HG03045 (cell line): Measurements from ENCODE around the gene SCIN.
"Not testable (repeated sequence)": the region's sequence is repeated elsewhere in the genome, so short reads cannot be mapped to it uniquely, and the experiment has no call there.

Experiments used
- ATAC-seq: cut with Tn5 transposase; IDR thresholded peaks from one replicate; pipeline ENCODE4 v1.9.1; 2021; ENCODE audit warnings: mild to moderate bottlenecking, moderate library complexity; ENCODE audit not compliant: unreplicated experiment

The SCIN gene

GRCh38 chr7:12570534-12571461 is at the start of gene SCIN:
SCIN (plus strand) TSS chr7:12570720; CDS start chr7:12570787, 67 bp downstream.
- ATAC-seq: no peak

- ATAC-seq: no peak
Measured at GRCh38 chr7:12524794-12525386, 45.6 kb upstream of the SCIN start.

DNA sequence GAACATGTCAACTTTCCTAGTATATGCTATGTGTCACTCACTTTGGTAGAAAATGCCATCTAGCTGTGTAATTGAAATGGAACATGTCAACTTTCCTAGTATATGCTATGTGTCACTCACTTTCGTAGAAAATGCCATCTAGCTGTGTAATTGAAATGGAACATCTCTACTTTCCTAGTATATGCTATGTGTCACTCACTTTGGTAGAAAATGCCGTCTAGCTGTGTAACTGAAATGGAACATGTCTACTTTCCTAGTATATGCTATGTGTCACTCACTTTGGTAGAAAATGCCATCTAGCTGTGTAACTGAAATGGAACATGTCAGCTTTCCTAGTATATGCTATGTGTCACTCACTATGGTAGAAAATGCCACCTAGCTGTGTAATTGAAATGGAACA is 43.8 kb upstream of the SCIN start:
- ATAC-seq: not testable (repeated sequence)

DNA sequence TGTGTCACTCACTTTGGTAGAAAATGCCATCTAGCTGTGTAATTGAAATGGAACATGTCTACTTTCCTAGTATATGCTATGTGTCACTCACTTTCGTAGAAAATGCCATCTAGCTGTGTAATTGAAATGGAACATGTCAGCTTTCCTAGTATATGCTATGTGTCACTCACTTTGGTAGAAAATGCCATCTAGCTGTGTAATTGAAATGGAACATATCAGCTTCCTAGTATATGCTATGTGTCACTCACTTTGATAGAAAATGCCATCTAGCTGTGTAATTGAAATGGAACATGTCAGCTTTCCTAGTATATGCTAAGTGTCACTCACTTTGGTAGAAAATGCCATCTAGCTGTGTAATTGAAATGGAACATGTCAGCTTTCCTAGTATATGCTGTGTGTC is 42.9 kb upstream of the SCIN start:
- not testable (repeated sequence) for ATAC-seq

DNA sequence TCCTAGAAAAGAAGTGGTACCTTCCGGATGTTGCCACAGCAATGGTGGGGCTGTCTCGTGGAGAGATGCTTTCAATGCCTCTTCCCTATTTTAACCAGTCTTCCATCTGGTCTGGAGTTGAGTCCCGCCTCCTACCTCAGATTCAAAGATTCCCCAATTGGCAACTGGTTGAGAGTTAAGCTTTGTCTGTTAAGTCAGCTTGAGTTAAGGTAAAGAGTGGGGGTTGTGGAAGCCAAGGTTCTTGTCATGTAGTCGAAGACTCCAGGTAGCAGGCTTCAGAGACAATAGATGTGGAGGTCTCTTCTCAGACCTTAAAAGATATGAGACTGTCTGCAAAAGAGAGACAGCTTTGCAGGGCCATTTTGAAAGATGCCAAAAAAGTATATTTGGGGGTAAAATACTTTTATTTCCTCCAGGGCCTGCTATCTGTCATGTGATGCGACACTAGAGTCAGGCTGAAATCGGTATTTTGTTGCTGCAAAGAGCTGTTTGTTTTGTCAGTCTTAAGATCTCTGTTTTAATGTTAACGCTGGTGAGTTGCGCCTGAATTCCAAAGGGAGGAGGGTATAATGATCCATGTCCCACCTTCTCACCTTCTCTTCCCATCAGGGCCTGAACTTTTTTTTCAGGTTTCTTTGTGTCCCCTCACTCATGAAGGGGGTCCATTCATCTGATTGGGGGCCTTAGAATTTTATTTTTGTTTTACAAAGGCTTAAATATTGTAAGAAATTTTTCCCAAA is 40.4 kb upstream of the SCIN start:
- no peak for ATAC-seq

- ATAC-seq: no peak
Measured at GRCh38 chr7:12531784-12532183, 38.7 kb upstream of the SCIN start.

DNA sequence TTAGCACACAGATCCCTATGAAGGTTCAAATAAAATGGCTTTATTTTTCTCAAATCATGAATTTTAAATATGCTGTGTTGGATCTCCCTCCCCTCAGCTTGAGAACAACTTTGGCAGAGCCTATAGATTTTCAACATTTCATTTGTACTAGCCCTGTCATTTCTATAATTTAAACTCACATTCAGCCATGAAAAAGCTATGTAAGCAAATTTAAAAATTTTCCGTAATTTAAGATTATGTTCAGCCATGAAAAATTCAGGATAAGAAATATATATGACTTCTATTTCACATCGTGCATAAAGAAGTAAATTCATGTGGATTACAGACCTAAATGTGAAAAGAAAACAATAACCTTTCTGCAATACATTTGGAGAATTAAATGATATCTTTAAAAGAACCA is 36.5 kb upstream of the SCIN start:
- ATAC-seq: no peak

DNA sequence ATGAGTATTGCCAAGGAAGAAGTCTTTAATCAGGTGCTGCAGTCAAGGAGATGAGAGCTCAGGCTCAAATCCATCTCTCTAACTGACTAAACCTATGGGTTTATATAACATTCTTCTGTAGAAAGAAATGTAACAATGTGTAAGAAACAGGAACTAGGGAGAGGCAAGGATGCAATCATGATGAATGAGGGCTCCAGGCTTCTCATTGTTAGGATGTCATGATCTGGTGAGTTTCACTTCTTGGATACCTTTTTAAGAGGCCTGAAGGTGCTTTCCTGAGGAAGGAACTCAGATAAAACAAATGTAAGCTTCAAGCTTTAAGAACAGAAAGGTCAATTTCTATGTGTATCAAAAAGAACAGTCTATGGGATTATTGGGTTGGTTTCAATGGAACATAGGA is 30.8 kb upstream of the SCIN start:
- no peak for ATAC-seq

GRCh38 chr7:12540850-12541249 is 29.7 kb upstream of the SCIN start:
- ATAC-seq: no peak

DNA sequence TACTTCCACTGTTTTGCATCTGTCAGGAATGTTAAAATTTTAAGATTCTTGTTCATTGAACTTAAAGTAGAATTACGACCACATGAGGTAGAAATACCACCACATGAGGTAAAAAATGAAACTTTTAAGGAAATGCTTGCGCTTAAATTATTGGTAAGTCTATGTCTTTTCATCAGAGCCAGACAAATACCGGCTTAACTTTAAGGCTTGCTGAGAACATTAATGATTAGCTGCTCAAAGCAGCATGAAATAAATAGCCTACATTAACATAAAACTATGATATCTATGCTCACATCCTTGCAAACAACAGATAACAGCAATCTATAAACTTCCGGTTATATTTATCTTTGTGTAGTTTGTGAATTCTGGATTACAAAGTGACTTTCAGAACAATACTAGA is 26.9 kb upstream of the SCIN start:
- ATAC-seq: no peak

DNA sequence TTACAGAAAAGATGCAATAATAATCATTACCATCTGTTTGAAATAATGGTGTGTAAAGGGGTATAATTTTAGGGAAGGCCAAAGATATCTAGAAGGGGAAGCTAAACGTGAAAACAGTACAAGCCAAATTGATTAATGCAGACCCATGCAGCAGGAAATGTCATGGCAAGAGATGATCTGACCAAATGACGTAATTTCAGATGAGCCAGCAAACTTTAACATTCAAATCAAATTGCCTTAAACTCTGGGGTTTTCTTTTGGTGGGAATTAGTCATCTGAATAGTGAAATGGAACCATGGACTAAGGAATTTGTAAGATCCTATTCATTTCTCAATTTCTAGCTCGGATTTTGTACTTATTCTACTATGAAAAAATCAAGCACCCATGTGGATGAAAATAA is 21.4 kb upstream of the SCIN start:
- ATAC-seq: no peak

GRCh38 chr7:12550956-12551355 is 19.6 kb upstream of the SCIN start:
- ATAC-seq: no peak

DNA sequence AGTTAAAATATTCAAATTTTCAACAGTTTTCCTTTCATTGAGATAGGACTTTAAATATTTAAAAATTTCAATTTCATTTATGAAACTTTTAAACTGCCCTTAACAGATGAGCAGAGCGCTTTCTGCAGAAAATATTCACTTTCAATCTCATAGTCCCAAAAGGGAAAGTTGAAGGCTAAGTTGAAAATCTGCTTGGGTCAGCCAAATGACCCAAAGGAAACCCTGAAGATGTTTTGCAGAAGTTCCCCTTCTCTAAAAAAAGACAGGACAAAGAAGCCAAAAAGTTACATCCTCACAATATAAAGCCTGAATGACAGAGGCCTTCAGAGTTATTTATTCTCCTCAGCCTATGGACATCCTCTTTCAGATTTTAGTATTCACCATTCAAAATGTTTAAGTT is 17.6 kb upstream of the SCIN start:
- no peak for ATAC-seq

DNA sequence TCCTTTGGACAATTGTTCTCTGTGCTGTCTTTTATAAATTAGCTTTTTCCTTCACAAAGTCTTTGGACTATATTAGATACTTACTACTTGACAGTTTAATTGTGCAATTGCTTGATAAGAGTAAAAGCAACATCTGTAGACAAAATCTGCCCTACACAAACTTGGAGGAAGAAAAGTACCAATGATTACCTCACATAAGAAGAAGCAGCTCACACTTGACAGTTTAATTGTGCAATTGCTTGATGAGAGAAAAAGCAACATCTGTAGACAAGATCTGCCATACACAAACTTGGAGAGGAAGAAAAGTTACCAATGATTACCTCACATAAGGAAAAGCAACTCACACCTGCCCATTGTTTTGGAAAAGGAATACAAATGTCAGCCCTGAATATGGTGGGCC is 17.1 kb upstream of the SCIN start:
- no peak for ATAC-seq

DNA sequence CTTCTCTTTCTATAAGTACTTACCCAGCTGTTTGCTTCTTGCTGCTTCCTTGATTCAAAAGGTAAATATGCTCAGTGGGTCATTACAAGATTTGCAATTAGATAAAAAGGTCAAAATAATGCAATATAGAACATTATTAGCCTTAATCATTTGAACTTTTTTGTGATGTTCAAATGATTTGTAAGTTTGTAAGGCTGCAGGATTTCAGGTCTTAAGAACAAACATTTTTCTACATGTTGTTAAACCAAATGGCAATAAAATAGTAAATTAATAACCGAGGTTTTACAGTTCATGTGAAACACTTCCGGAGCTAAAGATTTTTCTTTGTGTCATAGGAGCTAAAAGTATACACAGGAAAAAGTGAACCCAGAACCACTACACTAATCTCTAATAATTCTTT is 16.2 kb upstream of the SCIN start:
- no peak for ATAC-seq

DNA sequence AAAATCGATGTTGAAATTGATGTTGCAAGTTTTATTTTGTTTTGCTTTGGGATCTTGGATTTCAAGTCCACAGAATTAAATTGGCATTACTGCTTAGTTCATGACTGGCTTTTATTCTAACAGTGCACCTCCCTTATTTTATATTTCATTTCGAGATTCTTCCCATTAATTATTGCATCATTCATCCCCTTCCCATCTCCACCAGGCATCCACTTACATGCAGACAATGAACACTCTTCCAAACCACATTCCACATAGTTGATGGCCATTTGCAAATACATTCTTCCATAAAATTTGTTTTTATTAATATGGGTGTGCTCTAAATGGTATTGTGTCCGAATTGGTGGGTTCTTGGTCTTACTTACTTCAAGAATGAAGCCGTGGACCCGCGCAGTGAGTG is 15.6 kb upstream of the SCIN start:
- ATAC-seq: no peak

- ATAC-seq: not testable (repeated sequence)
Measured at GRCh38 chr7:12555695-12556094, 14.8 kb upstream of the SCIN start.

DNA sequence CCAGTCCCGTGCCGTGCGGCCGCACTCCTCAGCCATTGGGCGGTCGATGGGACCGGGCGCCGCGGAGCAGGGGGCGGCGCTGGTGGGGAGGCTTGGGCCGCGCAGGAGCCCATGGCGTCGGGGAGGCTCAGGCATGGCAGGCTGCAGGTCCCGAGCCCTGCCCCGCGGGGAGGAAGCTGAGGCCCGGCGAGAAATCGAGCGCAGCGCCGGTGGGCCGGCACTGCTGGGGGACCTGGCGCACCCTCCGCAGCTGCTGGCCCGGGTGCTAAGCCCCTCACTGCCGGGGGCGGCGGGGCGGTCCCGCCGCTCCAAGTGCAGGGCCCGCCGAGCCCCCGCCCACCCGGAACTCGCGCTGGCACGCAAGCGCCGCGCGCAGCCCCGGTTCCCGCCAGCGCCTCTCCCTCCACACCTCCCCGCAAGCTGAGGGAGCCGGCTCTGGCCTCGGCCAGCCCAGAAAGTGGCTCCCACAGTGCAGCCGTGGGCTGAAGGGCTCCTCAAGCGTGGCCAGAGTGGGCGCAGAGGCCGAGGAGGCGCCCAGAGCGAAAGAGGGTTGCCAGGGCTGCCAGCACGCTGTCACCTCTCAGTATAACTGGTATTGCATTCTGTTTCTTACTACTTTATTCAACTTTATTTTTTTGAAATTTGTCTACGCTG is 14.3 kb upstream of the SCIN start:
- not testable (repeated sequence) for ATAC-seq

DNA sequence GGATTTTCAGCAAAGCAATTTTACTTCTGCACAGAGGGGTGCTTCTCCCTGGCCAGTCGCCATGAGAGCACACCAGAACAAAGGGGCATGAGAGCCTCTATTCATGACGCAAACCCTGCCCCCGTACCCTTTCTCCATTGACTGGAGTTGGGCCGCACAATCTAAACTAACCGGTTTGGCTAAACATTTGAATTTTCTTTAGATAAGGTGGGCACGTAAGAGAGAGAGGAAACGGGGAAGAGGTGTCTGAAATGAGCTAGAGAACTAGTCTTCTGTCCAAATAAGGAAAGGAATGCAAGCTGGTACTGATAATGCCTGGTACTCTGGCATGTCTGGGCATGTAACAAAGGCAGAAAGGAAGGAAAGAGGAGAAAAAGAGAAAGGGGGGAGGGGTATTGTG is 13.2 kb upstream of the SCIN start:
- no peak for ATAC-seq

DNA sequence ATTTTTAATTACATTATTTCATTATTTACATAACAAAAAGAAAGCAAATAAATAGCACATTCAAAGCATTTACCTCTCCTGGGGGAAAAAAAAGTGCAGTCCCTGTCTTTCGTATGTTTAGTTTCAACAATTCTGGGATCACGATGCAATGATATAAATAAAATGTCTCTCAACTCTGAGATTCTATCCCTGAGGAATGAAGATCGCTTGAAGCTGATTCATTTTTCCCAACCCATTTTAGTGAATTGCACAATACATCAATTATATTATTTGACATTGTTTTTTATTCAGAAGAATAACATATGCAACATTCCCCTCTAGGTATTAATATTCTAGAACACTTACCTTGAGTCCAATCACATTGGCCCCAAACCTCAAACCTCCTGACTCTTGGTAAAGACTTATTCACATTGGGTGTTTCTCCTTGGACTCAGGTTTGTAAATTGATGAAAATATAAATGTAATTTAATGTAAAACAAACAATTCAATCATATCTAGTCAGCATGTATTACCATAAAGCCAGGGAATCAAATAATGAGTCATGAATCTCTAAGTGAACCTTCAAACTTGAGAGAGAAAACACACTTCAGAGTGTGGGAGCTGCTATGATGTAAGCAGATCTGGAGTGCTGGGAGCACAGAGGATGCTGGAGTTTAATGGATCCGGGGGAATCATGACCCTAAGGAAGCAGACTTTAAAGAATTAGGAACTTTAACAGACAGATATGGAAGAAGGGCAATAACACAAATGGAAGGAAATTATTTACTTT is 5.3 kb upstream of the SCIN start:
- ATAC-seq: no peak
